Bronchial epithelial cell (primary cell): Measurements from ENCODE around the gene DCAF12L2. TPM values are rescaled to one million over a fixed set of nuclear protein-coding genes. Genes with fewer than 3 reads are reported as not detected.

Experiments
- DNase-seq: peaks from one replicate; pipeline ENCODE4 v3.0.0-alpha.2; 2010; ENCODE audit warnings: low read depth
- FAIRE-seq: peaks from 2 replicates; lab custom pipeline; 2011; peaks lifted over from hg19 to GRCh38; lab: Jason Lieb, UNC
- H3K27me3 ChIP-seq: 2 replicates; pipeline ENCODE4 v1.5.1; 2011; ENCODE audit warnings: low read length; ENCODE audit not compliant: control insufficient read depth, insufficient read depth
- H3K36me3 ChIP-seq: 2 replicates; pipeline ENCODE4 v1.5.1; 2011; ENCODE audit warnings: low read length; ENCODE audit not compliant: control insufficient read depth, insufficient read depth
- H3K4me3 ChIP-seq: 2 replicates; pipeline ENCODE4 v1.5.1; 2011; ENCODE audit warnings: mild to moderate bottlenecking, low read depth, low read length, control low read depth
- CTCF ChIP-seq: IDR thresholded peaks from 2 replicates; pipeline ENCODE4 v1.5.1; 2011; ENCODE audit warnings: mild to moderate bottlenecking, moderate library complexity, low read length, control low read depth, inconsistent platforms; ENCODE audit not compliant: insufficient read depth, severe bottlenecking
- total RNA-seq: library from RNA; depleted of rRNA; stranded (reverse); fragments of >200 nt; gene quantifications from 2 replicates; pipeline ENCODE4 v1.2.1, GENCODE V29; 2014

Gene DCAF12L2
- total RNA-seq, 1 donor from 2014 or later: 0.26 TPM

GRCh38 chrX:126164689-126165400 is 1.2 kb downstream of the DCAF12L2 start:
- DNase-seq (no peak), FAIRE-seq (no peak)
- Histone ChIP-seq H3K4me3 (no peak overlapping the region), H3K27me3 (no peaks in the 10 kb centered on the region), H3K36me3 (no peaks in the 10 kb centered on the region)
- no peak for TF ChIP-seq CTCF

GRCh38 chrX:126164226-126164625 is 1.9 kb downstream of the DCAF12L2 start:
- no peak for TF ChIP-seq CTCF
- FAIRE-seq: no peak
- H3K4me3 ChIP-seq: no peak overlapping the region

GRCh38 chrX:126141014-126141413 is 25.1 kb downstream of the DCAF12L2 start:
- Histone ChIP-seq H3K36me3 (no peaks in the 10 kb centered on the region), H3K27me3 (no peaks in the 10 kb centered on the region), H3K4me3 (no peak overlapping the region)
- no peak for TF ChIP-seq CTCF
- FAIRE-seq: no peak
- no peak for DNase-seq

More at GRCh38 chrX:126164226-126164625, 1.9 kb downstream of the DCAF12L2 start:
- no peak for DNase-seq
- Histone ChIP-seq H3K27me3 (no peaks in the 10 kb centered on the region), H3K36me3 (no peaks in the 10 kb centered on the region)

GRCh38 chrX:126137899-126138298 is 28.2 kb downstream of the DCAF12L2 start:
- Histone ChIP-seq H3K27me3 (no peaks in the 10 kb centered on the region), H3K4me3 (no peak overlapping the region), H3K36me3 (no peaks in the 10 kb centered on the region)
- DNase-seq: peak; percentile 0
- FAIRE-seq: no peak
- peak; percentile 3 for TF ChIP-seq CTCF

GRCh38 chrX:126124721-126125120 is 41.4 kb downstream of the DCAF12L2 start:
- H3K4me3 ChIP-seq: no peak overlapping the region
- FAIRE-seq (no peak), DNase-seq (no peak)
- H3K36me3 ChIP-seq: no peaks in the 10 kb centered on the region
- TF ChIP-seq CTCF: no peak
- no peaks in the 10 kb centered on the region for H3K27me3 ChIP-seq
